Activated T-helper 17 cell treated with anti-CD3 and anti-CD28 coated beads, Interleukin-2, amount 50 U/mL, for 72 hours (primary cell): Measurements from ENCODE around the gene NXPH3. TPM values are rescaled to one million over a fixed set of nuclear protein-coding genes. Genes with fewer than 3 reads are reported as not detected.

Experiments
- ATAC-seq: fragments of 150-1000 bp; cut with Tn5 transposase; replicated peaks from 2 replicates; pipeline ENCODE4 v1.10.0; 2021; ENCODE audit warnings: mild to moderate bottlenecking, moderate library complexity
- H3K27ac Mint-ChIP-seq: one replicate; pipeline ENCODE4 v1.8.0; 2022; ENCODE audit warnings: mixed read lengths
- H3K27me3 Mint-ChIP-seq: one replicate; pipeline ENCODE4 v1.8.0; 2022; ENCODE audit warnings: mixed read lengths
- H3K36me3 Mint-ChIP-seq: one replicate; pipeline ENCODE4 v1.8.0; 2022; ENCODE audit warnings: low read depth, mild to moderate bottlenecking, mixed read lengths
- H3K4me1 Mint-ChIP-seq: one replicate; pipeline ENCODE4 v1.8.0; 2022; ENCODE audit warnings: mixed read lengths
- H3K4me3 Mint-ChIP-seq: one replicate; pipeline ENCODE4 v1.8.0; 2022; ENCODE audit warnings: mild to moderate bottlenecking, mixed read lengths
- H3K9me3 Mint-ChIP-seq: one replicate; pipeline ENCODE4 v1.8.0; 2022; ENCODE audit warnings: mixed read lengths
- total RNA-seq, 2 donors: library from RNA; stranded (reverse); gene quantifications; one replicate each; pipeline ENCODE4 v1.2.3, GENCODE V29; 2022

The NXPH3 gene
- total RNA-seq, 2 donors from 2014 or later = not detected

GRCh38 chr17:49631496-49631895 is 55.8 kb downstream of the NXPH3 start:
- Mint-ChIP-seq H3K36me3 (peaks cover 37% of the 10 kb centered on the region), H3K4me1 (peaks cover 22% of the 10 kb centered on the region), H3K9me3 (no peaks in the 10 kb centered on the region), H3K27me3 (no peaks in the 10 kb centered on the region), H3K27ac (no peak overlapping the region), H3K4me3 (no peak overlapping the region)
- no peak for ATAC-seq

Other genes starting within 250 kb of the NXPH3 start
- gene ZNF652, start 213.6 kb upstream of the NXPH3 start, total RNA-seq = 10 to 100 TPM; 10.7 to 13.1 TPM
- gene PHB1, start 161.0 kb upstream of the NXPH3 start, total RNA-seq = 100 to 1,000 TPM; 122 to 332 TPM
- gene NGFR, start 80.6 kb upstream of the NXPH3 start, total RNA-seq = under 1 TPM; 0.11 to 0.50 TPM
- gene SPOP, start 102.2 kb downstream of the NXPH3 start, total RNA-seq = 10 to 100 TPM; 62.3 to 66.8 TPM
- 10 to 100 TPM; 29.1 to 60.9 TPM for gene SLC35B1, start 132.1 kb downstream of the NXPH3 start, total RNA-seq
- 10 to 100 TPM; 25.8 TPM for gene FAM117A, start 188.3 kb downstream of the NXPH3 start, total RNA-seq
- 10 to 100 TPM; 66.4 to 86.4 TPM for gene KAT7, start 212.8 kb downstream of the NXPH3 start, total RNA-seq